Naive thymus-derived CD4-positive, alpha-beta T cell (primary cell): ENCODE results near the gene CUL9. TPM values are rescaled to one million over a fixed set of nuclear protein-coding genes. Genes with fewer than 3 reads are reported as not detected.

Source experiments
- ATAC-seq: fragments of 150-1000 bp; cut with Tn5 transposase; 2 replicates; pipeline ENCODE4 v1.10.0; 2021; ENCODE audit warnings: mild to moderate bottlenecking, moderate library complexity
- CTCF ChIA-PET: fragments of 350-600 bp; sonication (Branson Sonifier 250); formaldehyde crosslinking; loops from one replicate; lab custom pipeline; 2021; ENCODE audit warnings: antibody characterized with exemption; lab: Charles Lee
- POLR2A ChIA-PET: fragments of 350-600 bp; sonication (Branson Sonifier 250); formaldehyde crosslinking; loops from one replicate; lab custom pipeline; 2021; ENCODE audit warnings: antibody characterized with exemption, inconsistent platforms; lab: Charles Lee
- DNase-seq, 9 donors: peaks; one replicate each; pipeline versions ENCODE4 v3.0.0 to v3.0.0-alpha.2; 2020 to 2022; ENCODE audit warnings: mixed read lengths in 1 of 9
- H3K27ac ChIP-seq: one replicate; pipeline ENCODE4 v1.7.0; 2013; ENCODE audit warnings: mild to moderate bottlenecking, low read depth, low read length, moderate library complexity
- H3K27me3 ChIP-seq, 2 donors: one replicate each; pipeline ENCODE4 v1.7.0; 2013; ENCODE audit warnings: low read length in 2 of 2, mild to moderate bottlenecking in 2 of 2, moderate library complexity in 2 of 2; ENCODE audit not compliant: control insufficient read depth in 2 of 2, insufficient read depth in 2 of 2
- H3K36me3 ChIP-seq, 3 experiments: 1 replicate in 2 of 3; 2 replicates in 1 of 3; pipeline ENCODE4 v1.7.0; 2013; ENCODE audit warnings: low read length in 3 of 3, mild to moderate bottlenecking in 3 of 3, moderate library complexity in 1 of 3; ENCODE audit not compliant: insufficient read depth in 3 of 3, control insufficient read depth in 2 of 3
- H3K4me1 ChIP-seq, 2 donors: one replicate each; pipeline ENCODE4 v1.7.0; 2013; ENCODE audit warnings: low read length in 2 of 2, mild to moderate bottlenecking in 2 of 2, moderate library complexity in 1 of 2; ENCODE audit not compliant: control insufficient read depth in 2 of 2, insufficient read depth in 2 of 2
- H3K4me3 ChIP-seq: 2 replicates; pipeline ENCODE4 v1.7.0; 2013; ENCODE audit warnings: mild to moderate bottlenecking, low read length
- H3K9me3 ChIP-seq, 3 experiments: 1 replicate in 2 of 3; 2 replicates in 1 of 3; pipeline ENCODE4 v1.7.0; 2013; ENCODE audit warnings: low read length in 3 of 3; ENCODE audit not compliant: control insufficient read depth in 2 of 3
- H3K27ac Mint-ChIP-seq, 9 donors: one replicate each; pipeline ENCODE4 v1.8.0; 2020 to 2022; ENCODE audit warnings: mixed read lengths in 9 of 9, mild to moderate bottlenecking in 8 of 9, moderate library complexity in 5 of 9, inconsistent platforms in 2 of 9
- H3K27me3 Mint-ChIP-seq, 5 donors: one replicate each; pipeline ENCODE4 v1.8.0; 2021 to 2022; ENCODE audit warnings: mixed read lengths in 5 of 5, mild to moderate bottlenecking in 1 of 5
- H3K36me3 Mint-ChIP-seq, 5 donors: one replicate each; pipeline ENCODE4 v1.8.0; 2020 to 2022; ENCODE audit warnings: mixed read lengths in 5 of 5, mild to moderate bottlenecking in 3 of 5, inconsistent platforms in 1 of 5
- H3K4me1 Mint-ChIP-seq, 7 donors: one replicate each; pipeline ENCODE4 v1.8.0; 2020 to 2022; ENCODE audit warnings: mixed read lengths in 7 of 7, mild to moderate bottlenecking in 3 of 7, inconsistent platforms in 1 of 7
- H3K4me3 Mint-ChIP-seq, 10 donors: one replicate each; pipeline ENCODE4 v1.8.0; 2020 to 2022; ENCODE audit warnings: mild to moderate bottlenecking in 10 of 10, mixed read lengths in 10 of 10, moderate library complexity in 6 of 10, inconsistent platforms in 2 of 10
- H3K9me3 Mint-ChIP-seq, 11 donors: one replicate each; pipeline ENCODE4 v1.8.0; 2020 to 2022; ENCODE audit warnings: mixed read lengths in 11 of 11, mild to moderate bottlenecking in 4 of 11, inconsistent platforms in 1 of 11, moderate library complexity in 1 of 11
- intact Hi-C, 2 donors: fragments of 100-400 bp; cut with micrococcal nuclease; formaldehyde crosslinking; loops; one replicate each; pipeline ENCODE4 v1.15.1; 2023
- polyA plus RNA-seq, 2 donors: library from polyadenylated mRNA; unstranded; fragments of 300-500 nt; fragmentation: Illumina TruSeq; gene quantifications; one replicate each; pipeline ENCODE4 v1.2.3, GENCODE V29; 2021
- total RNA-seq, 6 experiments: library from RNA in 5 of 6; stranded (reverse) in 5 of 6; gene quantifications; 1 replicate in 5 of 6; 2 replicates in 1 of 6; pipeline ENCODE4 v1.2.3 and lab custom pipeline; 2021 to 2026

CUL9 gene
- total and polyA plus RNA-seq, 7 experiments from 2014 or later: 12.3 to 123 (median 97.3) TPM

- POLR2A ChIA-PET: interaction anchor here (1.2 kb wide), 1 partner anchor 13 kb away, joined by 4 read pairs; no protein-coding TSS in a partner anchor
- no peaks in the 10 kb centered on the region for H3K27me3 Mint-ChIP-seq
- no peaks in the 10 kb centered on the region for H3K9me3 Mint-ChIP-seq
- H3K27me3 ChIP-seq: no peaks in the 10 kb centered on the region
- no peak for DNase-seq
- no peaks in the 10 kb centered on the region for H3K9me3 ChIP-seq
- peak overlapping the region; percentile 87 for H3K27ac ChIP-seq
- peaks cover 28 to 47% of the 10 kb centered on the region in 2 donors for H3K4me1 ChIP-seq
- peaks cover 47 to 79% (median 69%) of the 10 kb centered on the region in 7 donors for H3K4me1 Mint-ChIP-seq
- H3K36me3 Mint-ChIP-seq: peaks cover 0 to 40% (median 26%) of the 10 kb centered on the region in 5 donors
- H3K4me3 Mint-ChIP-seq: peak overlapping the region in 3 of 10 donors; percentile 11 to 36 (median 19)
- peak overlapping the region in 8 of 9 donors; percentile 69 to 97 (median 83) for H3K27ac Mint-ChIP-seq
- ATAC-seq: no peak
- CTCF ChIA-PET: no interaction called here
- no peak overlapping the region for H3K4me3 ChIP-seq
- intact Hi-C loops: loop anchor here in 1 of 2 donors (5.0 kb wide), 1 partner anchor 1209 kb away; no protein-coding TSS in a partner anchor
- H3K36me3 ChIP-seq: peaks cover 12 to 50% (median 16%) of the 10 kb centered on the region in 3 experiments
Measured at GRCh38 chr6:43186706-43187105, 4.7 kb downstream of the CUL9 start.

DNA sequence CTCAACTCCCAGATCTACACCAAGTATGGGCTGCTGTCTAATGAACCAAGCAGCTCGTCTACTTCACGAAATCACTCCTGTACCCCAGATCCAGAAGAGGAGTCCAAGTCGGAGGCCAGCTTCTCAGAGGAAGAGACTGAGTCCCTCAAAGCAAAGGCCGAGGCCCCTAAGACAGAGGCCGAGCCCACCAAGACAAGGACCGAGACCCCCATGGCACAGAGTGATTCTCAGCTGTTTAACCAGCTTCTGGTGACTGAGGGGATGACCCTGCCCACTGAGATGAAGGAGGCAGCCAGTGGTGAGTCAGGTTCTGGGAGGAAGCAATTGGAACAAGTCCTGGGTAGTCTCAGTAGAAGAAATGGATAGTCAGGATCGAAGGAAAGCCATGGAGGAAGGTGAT is 5.8 kb downstream of the CUL9 start:
- intact Hi-C loops: loop anchor here in 1 of 2 donors (5.0 kb wide), 1 partner anchor 1211 kb away; no protein-coding TSS in a partner anchor
- no peaks in the 10 kb centered on the region for H3K27me3 ChIP-seq
- CTCF ChIA-PET: no interaction called here
- no peak overlapping the region for H3K4me3 ChIP-seq
- peaks cover 12 to 50% (median 16%) of the 10 kb centered on the region in 3 experiments for H3K36me3 ChIP-seq
- POLR2A ChIA-PET: interaction anchor here (1.0 to 1.2 kb wide), 2 partner anchors 10 to 14 kb away, joined by 4 to 5 read pairs; no protein-coding TSS in a partner anchor
- no peak overlapping the region for H3K27ac ChIP-seq
- H3K9me3 ChIP-seq: no peaks in the 10 kb centered on the region
- DNase-seq: no peak
- no peaks in the 10 kb centered on the region for H3K27me3 Mint-ChIP-seq
- H3K27ac Mint-ChIP-seq: peak overlapping the region in 3 of 9 donors; percentile 36 to 67 (median 64)
- ATAC-seq: no peak
- peak overlapping the region in 1 of 10 donors; percentile 3 for H3K4me3 Mint-ChIP-seq
- H3K4me1 Mint-ChIP-seq: peaks cover 42 to 72% (median 62%) of the 10 kb centered on the region in 7 donors
- no peaks in the 10 kb centered on the region for H3K9me3 Mint-ChIP-seq
- H3K36me3 Mint-ChIP-seq: peaks cover 2 to 43% (median 23%) of the 10 kb centered on the region in 5 donors
- peaks cover 23 to 43% of the 10 kb centered on the region in 2 donors for H3K4me1 ChIP-seq

DNA sequence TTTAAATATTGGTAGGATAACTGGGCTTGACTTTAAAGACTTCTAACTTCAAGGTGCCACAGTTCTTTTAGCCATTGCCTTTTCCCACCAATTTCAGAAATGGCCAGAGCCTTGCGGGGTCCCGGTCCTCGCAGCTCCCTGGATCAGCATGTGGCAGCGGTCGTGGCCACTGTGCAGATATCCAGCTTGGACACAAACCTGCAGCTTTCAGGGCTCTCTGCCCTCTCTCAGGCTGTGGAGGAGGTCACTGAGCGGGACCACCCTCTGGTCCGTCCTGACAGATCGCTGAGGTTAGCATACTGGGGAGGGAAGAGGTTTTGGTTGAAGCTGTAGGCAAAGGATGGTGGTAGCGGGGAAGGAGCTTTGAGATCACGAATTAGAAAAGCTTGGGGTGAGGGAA is 6.4 kb downstream of the CUL9 start:
- Mint-ChIP-seq H3K27me3 (no peaks in the 10 kb centered on the region), H3K27ac (peak overlapping the region in 3 of 9 donors; percentile 33 to 46 (median 39)), H3K9me3 (no peaks in the 10 kb centered on the region), H3K4me1 (peaks cover 36 to 66% (median 56%) of the 10 kb centered on the region in 7 donors), H3K36me3 (peaks cover 7 to 49% (median 26%) of the 10 kb centered on the region in 5 donors), H3K4me3 (peak overlapping the region in 2 of 10 donors; percentile 21 to 41)
- H3K4me3 ChIP-seq: no peak overlapping the region
- CTCF ChIA-PET: interaction anchor here (0.7 kb wide), 1 partner anchor 109 kb away, joined by 3 read pairs; no protein-coding TSS in a partner anchor
- H3K4me1 ChIP-seq: peaks cover 17 to 36% of the 10 kb centered on the region in 2 donors
- peaks cover 12 to 55% (median 16%) of the 10 kb centered on the region in 3 experiments for H3K36me3 ChIP-seq
- no peak for DNase-seq
- intact Hi-C loops: loop anchor here in 1 of 2 donors (5.0 kb wide), 1 partner anchor 1211 kb away; no protein-coding TSS in a partner anchor
- H3K27me3 ChIP-seq: no peaks in the 10 kb centered on the region
- H3K27ac ChIP-seq: no peak overlapping the region
- POLR2A ChIA-PET: interaction anchor here (0.6 to 1.5 kb wide), 5 partner anchors 11 to 530 kb away, joined by 3 to 5 read pairs (median 4); partner anchors contain the start of gene DNPH1
- H3K9me3 ChIP-seq: no peaks in the 10 kb centered on the region
- no peak for ATAC-seq

DNA sequence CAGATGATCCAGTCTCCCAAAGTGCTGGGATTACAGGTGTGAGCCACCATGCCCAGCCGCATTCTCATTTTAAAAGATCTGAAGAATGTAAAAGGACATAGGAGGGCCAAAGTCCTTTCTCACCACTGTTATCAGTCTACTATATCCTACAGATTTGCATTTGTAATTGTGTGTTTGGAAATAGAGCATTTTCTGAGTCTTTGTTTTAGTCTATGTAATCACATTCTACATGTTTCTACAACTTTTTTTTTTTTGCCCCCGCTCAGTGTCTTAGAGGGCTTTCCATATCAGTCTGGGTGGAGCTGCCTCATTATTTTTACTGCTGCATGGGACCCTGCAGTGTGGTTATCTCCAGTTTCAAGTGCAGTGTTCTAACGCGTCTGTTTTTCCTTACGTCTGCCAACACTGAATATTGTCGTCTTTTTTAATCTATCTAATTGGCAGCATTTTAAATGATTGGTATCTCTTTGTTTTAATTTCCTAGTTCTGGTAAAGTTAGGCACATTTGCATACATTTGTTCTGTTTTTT is 7.8 kb downstream of the CUL9 start:
- Histone ChIP-seq H3K4me3 (no peak overlapping the region), H3K9me3 (no peaks in the 10 kb centered on the region), H3K4me1 (peaks cover 10 to 22% of the 10 kb centered on the region in 2 donors), H3K27me3 (no peaks in the 10 kb centered on the region), H3K36me3 (peaks cover 12 to 62% (median 16%) of the 10 kb centered on the region in 3 experiments), H3K27ac (no peak overlapping the region)
- Mint-ChIP-seq H3K36me3 (peaks cover 7 to 53% (median 27%) of the 10 kb centered on the region in 5 donors), H3K27ac (peak overlapping the region in 2 of 9 donors; percentile 5 to 41), H3K4me3 (no peak overlapping the region), H3K9me3 (no peaks in the 10 kb centered on the region), H3K27me3 (no peaks in the 10 kb centered on the region), H3K4me1 (peaks cover 25 to 52% (median 42%) of the 10 kb centered on the region in 7 donors)
- DNase-seq: no peak
- POLR2A ChIA-PET: interaction anchor here (0.6 to 1.5 kb wide), 4 partner anchors 15 to 529 kb away, joined by 3 to 4 read pairs (median 3); partner anchors contain the start of gene DNPH1
- CTCF ChIA-PET: no interaction called here
- intact Hi-C loops: loop anchor here in 1 of 2 donors (5.0 kb wide), 1 partner anchor 1213 kb away; no protein-coding TSS in a partner anchor
- no peak for ATAC-seq

GRCh38 chr6:43192911-43193310 is 10.9 kb downstream of the CUL9 start:
- ChIA-PET POLR2A (no interaction called here), CTCF (no interaction called here)
- no peaks in the 10 kb centered on the region for H3K9me3 Mint-ChIP-seq
- ATAC-seq (no peak), DNase-seq (no peak)
- H3K4me3 ChIP-seq: no peak overlapping the region
- no peak overlapping the region for H3K27ac ChIP-seq
- no peaks in the 10 kb centered on the region for H3K27me3 Mint-ChIP-seq
- no peak overlapping the region for H3K4me3 Mint-ChIP-seq
- H3K4me1 Mint-ChIP-seq: peaks cover 12 to 25% (median 19%) of the 10 kb centered on the region in 7 donors
- H3K36me3 Mint-ChIP-seq: peaks cover 19 to 53% (median 32%) of the 10 kb centered on the region in 5 donors
- no peaks in the 10 kb centered on the region for H3K9me3 ChIP-seq
- no peaks in the 10 kb centered on the region for H3K27me3 ChIP-seq
- intact Hi-C loops: no loop called here
- H3K27ac Mint-ChIP-seq: no peak overlapping the region
- H3K4me1 ChIP-seq: no peaks in the 10 kb centered on the region
- H3K36me3 ChIP-seq: peaks cover 0 to 70% (median 15%) of the 10 kb centered on the region in 3 experiments

- no peak for ATAC-seq
- CTCF ChIA-PET: no interaction called here
- intact Hi-C loops: no loop called here
Measured at GRCh38 chr6:43193929-43194328, 11.9 kb downstream of the CUL9 start.

More at GRCh38 chr6:43193929-43194328, 11.9 kb downstream of the CUL9 start:
- Histone ChIP-seq H3K27me3 (no peaks in the 10 kb centered on the region), H3K9me3 (no peaks in the 10 kb centered on the region), H3K4me1 (no peaks in the 10 kb centered on the region), H3K36me3 (peaks cover 0 to 68% (median 11%) of the 10 kb centered on the region in 3 experiments), H3K27ac (no peak overlapping the region), H3K4me3 (no peak overlapping the region)
- no peak for DNase-seq
- Mint-ChIP-seq H3K27ac (no peak overlapping the region), H3K36me3 (peaks cover 16 to 45% (median 28%) of the 10 kb centered on the region in 5 donors), H3K4me1 (peaks cover 12 to 20% (median 14%) of the 10 kb centered on the region in 7 donors), H3K4me3 (no peak overlapping the region), H3K27me3 (no peaks in the 10 kb centered on the region), H3K9me3 (no peaks in the 10 kb centered on the region)
- POLR2A ChIA-PET: no interaction called here
